Activated CD4-positive, CD25-positive, alpha-beta regulatory T cell treated with anti-CD3 and anti-CD28 coated beads, Interleukin-2, amount 50 U/mL, for 24 hours (primary cell): ENCODE data around the gene MGST2.
A peak's percentile ranks its signal among the peaks of the same experiment; 100 is the strongest.
"Not testable (repeated sequence)": the region's sequence is repeated elsewhere in the genome, so short reads cannot be mapped to it uniquely, and the experiment has no call there.

Experiments
- ATAC-seq, 2 donors: fragments of 150-1000 bp; cut with Tn5 transposase; one replicate each; pipeline ENCODE4 v1.10.0; 2021; ENCODE audit warnings: mild to moderate bottlenecking in 1 of 2, moderate library complexity in 1 of 2

MGST2 gene

GRCh38 chr4:139665690-139666529, at the start of gene MGST2:
Gene MGST2, plus strand, starts transcription at chr4:139665819. Its CDS starts 201 bp downstream, at chr4:139666020.
- peak; percentile 53 to 75 for ATAC-seq

- no peak for ATAC-seq
These were observed 47.7 kb upstream of the MGST2 start for GRCh38 chr4:139617702-139618490.

- no peak for ATAC-seq
These were observed 46.0 kb upstream of the MGST2 start for GRCh38 chr4:139619644-139620043.

- ATAC-seq = no peak
These were observed 42.7 kb upstream of the MGST2 start for GRCh38 chr4:139622901-139623381.

- ATAC-seq = no peak
These were observed 41.1 kb upstream of the MGST2 start for GRCh38 chr4:139624441-139625092.

DNA sequence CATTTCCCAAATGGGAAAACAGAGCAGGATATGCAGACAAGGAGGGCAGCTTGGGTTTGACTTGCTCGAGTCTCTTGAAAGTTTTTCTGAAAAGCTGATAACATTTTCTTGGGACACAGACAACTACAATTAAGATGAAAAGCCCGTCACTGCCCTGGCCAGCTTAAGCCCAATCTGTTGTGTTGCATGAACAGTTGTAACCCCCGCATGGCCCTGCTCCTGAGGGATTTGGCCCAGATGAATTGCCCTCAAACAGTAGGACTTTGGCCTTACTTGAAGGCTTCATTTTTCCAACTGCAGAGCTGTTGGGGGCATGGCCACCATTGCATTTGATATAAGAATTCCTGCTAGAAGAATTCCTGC, 40.5 kb upstream of the MGST2 start:
- no peak for ATAC-seq

- no peak for ATAC-seq
These were observed 40.1 kb upstream of the MGST2 start for GRCh38 chr4:139625482-139625881.

GRCh38 chr4:139628184-139629012, 37.2 kb upstream of the MGST2 start:
- ATAC-seq = no peak

DNA sequence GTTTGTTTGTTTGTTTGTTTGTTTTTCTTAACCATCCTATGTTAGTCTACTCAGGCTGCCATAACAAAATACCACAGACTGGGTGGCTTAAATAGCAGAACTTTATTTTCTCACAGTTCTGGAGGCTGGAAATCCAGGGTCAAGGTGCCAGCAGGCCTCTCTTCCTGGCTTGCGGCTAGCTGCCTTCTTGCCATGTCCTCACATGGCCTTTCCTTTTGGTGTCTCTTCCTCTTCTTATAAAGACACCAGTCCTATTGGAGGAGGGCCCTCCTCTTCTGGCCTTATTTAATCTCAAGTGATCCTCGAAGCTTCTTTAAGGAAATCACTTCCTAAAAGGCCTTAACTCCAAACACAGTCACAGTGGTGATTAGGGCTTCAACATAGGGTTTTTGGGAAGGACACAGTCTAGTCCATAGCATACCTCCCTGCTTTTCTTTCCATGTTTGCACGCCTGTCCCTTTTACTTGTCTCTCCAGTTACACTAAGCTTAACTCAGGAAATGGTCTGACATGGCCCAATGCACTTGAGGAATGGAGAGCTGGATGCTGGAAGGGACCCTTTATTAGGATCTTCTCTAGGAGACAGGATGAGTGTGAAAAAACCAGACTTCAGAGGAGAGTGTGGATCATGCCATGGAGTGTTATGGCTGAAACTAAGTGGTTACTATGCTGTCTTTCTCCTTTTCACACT, 36.0 kb upstream of the MGST2 start:
- no peak for ATAC-seq

DNA sequence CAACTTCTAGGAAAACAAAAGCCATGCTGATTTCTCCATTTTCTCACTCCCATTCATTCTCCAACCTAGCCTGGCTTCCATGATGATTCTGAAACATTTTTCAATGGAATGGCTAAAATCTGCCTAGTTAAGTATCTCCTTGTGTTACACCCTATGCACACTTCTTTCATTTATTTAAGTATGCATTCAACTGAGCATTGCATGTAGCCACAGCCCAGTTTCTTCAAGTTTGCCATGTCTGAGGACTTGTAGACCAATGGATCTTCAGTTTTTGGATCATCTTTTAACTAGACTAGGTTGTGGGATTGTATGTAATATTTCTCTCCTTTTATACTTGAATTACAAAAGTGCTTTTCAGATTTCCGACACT, 35.5 kb upstream of the MGST2 start:
- ATAC-seq = no peak

- ATAC-seq = no peak
These were observed 34.6 kb upstream of the MGST2 start for GRCh38 chr4:139630991-139631390.

DNA sequence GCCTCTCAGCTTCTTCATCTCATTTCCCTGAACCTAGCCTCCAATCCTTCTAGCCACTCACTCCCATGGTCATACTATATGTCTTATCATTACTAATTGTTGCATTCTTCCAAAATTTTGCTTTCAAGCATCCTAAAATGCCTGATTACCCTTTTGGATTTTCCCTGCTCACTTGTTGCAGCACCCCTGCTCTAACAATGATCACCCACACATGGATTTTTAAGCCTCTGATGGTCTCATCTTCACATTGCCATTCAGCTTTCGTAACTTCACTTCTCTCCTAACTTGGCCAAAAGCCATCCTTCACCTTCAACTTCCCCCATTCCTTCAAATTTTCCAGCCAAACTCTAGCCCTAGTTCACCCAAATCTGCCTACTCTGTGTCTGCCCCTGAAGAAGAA, 33.8 kb upstream of the MGST2 start:
- ATAC-seq = no peak

GRCh38 chr4:139632739-139633138, 32.9 kb upstream of the MGST2 start:
- ATAC-seq = not testable (repeated sequence)

DNA sequence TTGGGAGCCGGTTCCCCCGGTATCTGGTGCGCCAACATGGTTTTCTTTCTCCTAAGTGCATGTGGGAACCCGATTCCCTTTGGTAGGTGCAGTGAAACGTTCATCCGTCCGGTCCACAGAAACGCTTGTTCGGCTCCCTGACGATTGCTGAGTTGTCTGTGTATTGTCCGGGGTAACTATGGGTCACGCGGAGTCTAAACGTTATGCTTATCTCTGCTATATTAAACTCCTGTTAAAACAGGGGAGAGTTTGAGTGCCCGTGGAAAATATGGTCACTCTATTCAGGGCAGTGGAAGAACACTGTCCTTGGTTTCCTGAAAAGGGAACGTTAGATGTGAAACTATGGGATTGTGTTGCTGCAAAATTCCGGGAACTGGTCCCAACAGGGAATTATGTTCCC, 32.4 kb upstream of the MGST2 start:
- no peak for ATAC-seq

GRCh38 chr4:139633661-139634060, 32.0 kb upstream of the MGST2 start:
- ATAC-seq = no peak

DNA sequence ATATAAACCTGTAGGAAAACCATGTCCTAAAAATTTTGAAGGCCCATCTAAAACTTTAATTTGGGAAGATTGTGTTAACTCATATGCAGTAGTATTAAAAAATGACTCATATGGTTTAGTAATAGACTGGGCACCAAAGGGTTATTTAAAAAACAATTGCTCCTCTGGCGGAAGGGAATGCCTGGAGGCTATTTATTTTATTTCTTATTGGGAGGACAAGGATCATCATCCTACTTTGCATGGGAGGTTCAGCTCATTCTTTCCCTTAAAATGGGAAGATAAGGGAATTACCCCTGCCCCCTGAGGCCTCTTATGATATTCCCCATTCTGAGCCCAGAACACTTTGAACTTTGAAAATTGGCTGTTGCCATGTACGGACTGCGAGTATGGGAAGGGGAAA, 29.7 kb upstream of the MGST2 start:
- ATAC-seq = no peak

GRCh38 chr4:139638306-139638705, 27.3 kb upstream of the MGST2 start:
- ATAC-seq = not testable (repeated sequence)

DNA sequence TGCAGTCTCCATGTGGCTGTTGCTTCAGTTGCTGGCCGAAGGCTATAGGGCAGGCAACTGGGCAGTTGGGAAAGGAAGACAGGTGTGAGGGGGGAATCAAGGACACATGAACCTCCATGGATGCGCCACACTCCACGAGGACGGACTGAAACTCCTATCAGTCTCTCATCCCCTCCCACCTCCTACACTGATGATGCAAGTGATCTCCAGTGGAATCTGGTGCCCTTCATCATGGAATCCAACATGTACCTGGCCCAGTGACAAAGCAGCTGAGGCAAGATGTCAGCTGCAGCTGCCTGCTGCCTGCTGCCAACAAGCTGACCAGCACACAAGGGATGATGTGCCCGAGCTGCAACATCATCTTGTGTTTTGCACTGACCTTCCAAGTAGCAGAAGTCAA, 26.0 kb upstream of the MGST2 start:
- no peak for ATAC-seq

DNA sequence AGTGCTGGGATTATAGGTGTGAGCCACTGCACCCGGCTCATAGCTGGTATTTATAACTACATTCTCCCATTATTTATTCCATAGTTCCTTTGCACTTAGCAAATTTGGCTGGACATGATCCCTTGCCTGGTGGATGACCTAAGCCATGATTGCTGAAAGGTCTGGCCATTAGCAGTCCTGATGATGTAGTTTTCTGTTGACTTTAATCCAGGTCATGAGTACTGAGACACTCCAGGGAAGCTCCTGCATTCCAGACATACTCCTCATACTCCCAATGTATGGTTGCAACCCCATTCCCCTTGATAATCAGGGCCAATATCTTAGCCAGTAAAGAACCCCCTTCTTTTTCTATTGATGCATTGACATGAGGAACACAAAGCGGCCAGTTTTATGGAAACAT, 24.4 kb upstream of the MGST2 start:
- ATAC-seq = no peak

DNA sequence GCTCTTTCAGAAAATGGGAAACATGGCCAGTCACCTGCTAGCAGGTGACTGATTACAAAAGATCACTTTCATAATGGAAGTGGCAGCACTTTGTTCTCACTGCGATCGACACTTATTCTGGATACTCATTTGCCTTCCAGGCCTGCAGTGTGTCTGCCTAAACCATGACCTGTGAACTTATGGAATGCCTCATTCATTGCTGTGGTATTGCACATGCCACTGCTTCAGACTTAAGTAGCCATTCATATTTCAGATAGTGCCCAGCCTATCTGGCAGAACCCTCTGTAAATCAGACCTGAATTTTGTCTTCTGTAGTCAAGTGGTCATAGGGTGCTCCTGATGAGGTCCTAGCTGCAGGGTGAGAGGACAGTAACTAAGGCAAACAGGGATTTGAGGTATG, 23.3 kb upstream of the MGST2 start:
- no peak for ATAC-seq

DNA sequence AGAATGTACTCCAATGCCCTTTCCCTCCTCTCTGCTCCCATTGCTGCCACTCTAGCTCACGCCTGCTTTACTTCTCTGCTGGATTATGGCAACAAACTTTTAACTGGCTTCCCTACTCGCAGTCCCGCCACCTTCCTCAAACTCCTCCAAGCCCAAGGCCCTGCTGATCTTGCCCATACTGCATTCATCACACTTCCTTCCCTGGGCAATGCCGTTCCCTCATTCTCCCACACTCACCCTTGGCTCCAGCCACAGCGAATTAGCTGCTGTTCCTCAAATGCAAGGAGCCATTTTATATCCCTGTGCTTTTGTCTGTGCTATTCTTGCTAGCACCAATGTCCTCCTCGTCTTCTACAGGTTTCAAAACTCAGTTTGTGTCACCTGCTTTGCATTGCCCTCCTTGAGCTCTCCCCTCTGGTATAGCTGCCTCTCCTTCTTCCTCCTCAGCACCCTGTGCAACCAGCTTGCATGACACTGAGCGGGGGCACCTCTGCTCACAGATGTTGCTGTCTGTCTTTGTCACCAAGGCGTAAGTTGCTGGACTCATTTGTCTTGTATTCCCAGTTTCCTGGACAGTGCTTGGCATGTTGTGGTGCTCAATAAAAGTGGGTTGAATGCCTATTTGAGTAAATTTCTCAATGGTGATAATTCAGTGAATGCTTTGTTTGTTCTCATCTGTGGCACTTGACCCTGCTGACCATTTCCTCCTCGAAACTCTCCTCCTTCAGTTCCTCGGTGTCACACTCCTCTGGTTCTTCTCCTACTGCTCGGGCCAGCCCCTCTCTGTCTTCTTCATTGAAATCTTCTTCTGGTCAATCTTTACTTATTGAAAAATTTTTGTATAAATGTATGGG, 22.4 kb upstream of the MGST2 start:
- no peak for ATAC-seq
